A172 (cell line): ENCODE results near the gene NEMP1. TPM values are rescaled to one million over a fixed set of nuclear protein-coding genes. Genes with fewer than 3 reads are reported as not detected.

ENCODE experiments used
- DNase-seq: peaks from one replicate; pipeline ENCODE4 v3.0.0-alpha.2; 2015; ENCODE audit warnings: low spot score
- total RNA-seq: library from RNA; depleted of rRNA; stranded (reverse); fragments of >200 nt; shearing (Covaris generic); gene quantifications from 2 replicates; pipeline ENCODE4 v1.2.3, GENCODE V29; 2014

Gene NEMP1
- total RNA-seq, 1 experiment from 2014 or later: 26.3 TPM

GRCh38 chr12:57107456-57108155 is 29.0 kb upstream of the NEMP1 start:
- DNase-seq: no peak

- DNase-seq: no peak
Measured at GRCh38 chr12:57106021-57106708, 27.6 kb upstream of the NEMP1 start.

- DNase-seq: no peak
Measured at GRCh38 chr12:57105011-57105753, 26.6 kb upstream of the NEMP1 start.

- no peak for DNase-seq
Measured at GRCh38 chr12:57104292-57104910, 25.8 kb upstream of the NEMP1 start.

GRCh38 chr12:57103856-57104255 is 25.3 kb upstream of the NEMP1 start:
- no peak for DNase-seq

- DNase-seq: no peak
Measured at GRCh38 chr12:57101892-57102695, 23.5 kb upstream of the NEMP1 start.

GRCh38 chr12:57099766-57100165 is 21.2 kb upstream of the NEMP1 start:
- no peak for DNase-seq

GRCh38 chr12:57099047-57099714 is 20.6 kb upstream of the NEMP1 start:
- DNase-seq: peak; percentile 40

- DNase-seq: no peak
Measured at GRCh38 chr12:57098546-57098945, 20.0 kb upstream of the NEMP1 start.

GRCh38 chr12:57097554-57097835 is 18.9 kb upstream of the NEMP1 start:
- DNase-seq: no peak

- DNase-seq: no peak
Measured at GRCh38 chr12:57096748-57097553, 18.4 kb upstream of the NEMP1 start.

- DNase-seq: peak; percentile 46
Measured at GRCh38 chr12:57096099-57096572, 17.5 kb upstream of the NEMP1 start.

GRCh38 chr12:57095440-57095839 is 16.8 kb upstream of the NEMP1 start:
- no peak for DNase-seq

- no peak for DNase-seq
Measured at GRCh38 chr12:57094208-57095160, 15.9 kb upstream of the NEMP1 start.

GRCh38 chr12:57093415-57094207 is 15.0 kb upstream of the NEMP1 start:
- no peak for DNase-seq

GRCh38 chr12:57092876-57093414 is 14.4 kb upstream of the NEMP1 start:
- no peak for DNase-seq

GRCh38 chr12:57092529-57092862 is 13.9 kb upstream of the NEMP1 start:
- no peak for DNase-seq
